Peyer's patch (tissue), 4 donors: ENCODE results near the gene LLCFC1. TPM values are rescaled to one million over a fixed set of nuclear protein-coding genes. Genes with fewer than 3 reads are reported as not detected.

Experiments
- DNase-seq, 3 donors: peaks; one replicate each; pipeline ENCODE4 v3.0.0-alpha.2; 2017 to 2019
- H3K27ac ChIP-seq, 4 donors: fragments of 200-600 bp; sonication (generic); one replicate each; pipeline ENCODE4 v1.5.1; 2016 to 2019
- H3K27me3 ChIP-seq, 2 donors: fragments of 200-600 bp; sonication (generic); one replicate each; pipeline ENCODE4 v1.5.1; 2019
- H3K36me3 ChIP-seq, 3 donors: fragments of 200-600 bp; sonication (generic); one replicate each; pipeline ENCODE4 v1.5.1; 2016 to 2019
- H3K4me1 ChIP-seq, 4 donors: fragments of 200-600 bp; sonication (generic); one replicate each; pipeline ENCODE4 v1.5.1; 2016 to 2019
- H3K4me3 ChIP-seq, 4 donors: fragments of 200-600 bp; sonication (generic); 1 replicate in 3 of 4; 2 replicates in 1 of 4; pipeline ENCODE4 v1.5.1; 2016 to 2019; ENCODE audit warnings: mild to moderate bottlenecking in 1 of 4
- H3K9me3 ChIP-seq, 4 donors: fragments of 200-600 bp; sonication (generic); one replicate each; pipeline ENCODE4 v1.5.1; 2016 to 2019; ENCODE audit warnings: mild to moderate bottlenecking in 1 of 4
- CTCF ChIP-seq, 6 experiments: fragments of 450-650 bp in 4 of 6; fragments of 200-600 bp in 2 of 6; sonication (generic) in 1 of 6; IDR thresholded peaks; one replicate each; pipeline ENCODE4 v1.5.1; 2017 to 2019; ENCODE audit warnings: antibody characterized with exemption in 6 of 6, mild to moderate bottlenecking in 3 of 6, moderate library complexity in 1 of 6
- POLR2A ChIP-seq, 2 donors: fragments of 450-650 bp; IDR thresholded peaks; one replicate each; pipeline ENCODE4 v1.5.1; 2017; ENCODE audit warnings: antibody characterized with exemption in 2 of 2, mild to moderate bottlenecking in 2 of 2, moderate library complexity in 2 of 2
- total RNA-seq, 4 donors: library from RNA; depleted of rRNA; stranded (reverse); fragments of >200 nt; gene quantifications; one replicate each; pipeline ENCODE4 v1.1.0, GENCODE V29; 2016

LLCFC1 gene
- total RNA-seq, 4 donors from 2014 or later, result not detected

DNA sequence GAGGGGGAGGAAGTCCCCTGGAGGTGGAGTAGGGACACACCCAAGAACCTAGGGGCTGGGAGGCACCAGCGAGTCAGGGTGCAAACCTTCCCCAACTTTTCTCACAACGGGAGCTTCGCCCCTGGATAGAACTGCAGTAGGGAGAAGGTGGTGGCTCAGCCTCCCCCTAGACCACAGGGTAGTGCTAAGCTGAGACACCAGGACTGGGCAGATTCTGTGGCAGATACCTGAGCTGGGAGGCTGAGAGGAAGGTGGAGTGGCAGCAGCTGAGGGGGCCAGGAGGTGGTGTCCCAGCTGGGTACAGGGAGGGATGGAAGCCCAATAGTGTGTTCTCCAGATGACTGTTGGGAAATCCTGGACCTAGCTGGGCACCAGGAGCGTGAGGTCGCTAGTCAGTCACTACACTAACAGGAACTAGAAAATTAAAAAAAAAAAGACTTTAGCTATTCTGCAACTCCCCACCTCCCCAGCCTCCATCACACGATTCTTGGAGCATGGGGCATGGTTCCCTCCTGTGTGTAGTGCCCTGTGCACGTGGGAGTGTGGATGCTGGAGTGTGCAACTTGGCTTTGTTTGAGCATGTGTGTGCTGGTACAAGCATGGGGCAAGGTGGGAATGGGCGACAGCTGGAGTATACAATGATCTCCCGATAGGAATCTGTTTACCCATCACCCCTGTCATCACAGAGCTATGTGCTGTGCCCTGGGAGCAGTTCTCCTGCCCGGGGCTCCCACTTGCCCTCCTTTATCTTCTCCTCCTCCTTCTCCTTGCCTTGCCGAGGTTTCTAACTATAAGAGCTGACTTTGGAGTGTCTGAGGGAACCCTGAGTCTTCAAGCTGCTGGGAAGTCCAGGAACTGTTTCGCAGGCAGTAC, 44.9 kb upstream of the LLCFC1 start:
- H3K27ac ChIP-seq, result no peak overlapping the region
- DNase-seq, result no peak
- H3K9me3 ChIP-seq, result no peaks in the 10 kb centered on the region
- no peaks in the 10 kb centered on the region for H3K4me1 ChIP-seq
- no peaks in the 10 kb centered on the region for H3K27me3 ChIP-seq
- H3K4me3 ChIP-seq, result no peak overlapping the region
- TF ChIP-seq CTCF (IDR thresholded peaks at IDR 0.05), result no peak
- H3K36me3 ChIP-seq, result no peaks in the 10 kb centered on the region

DNA sequence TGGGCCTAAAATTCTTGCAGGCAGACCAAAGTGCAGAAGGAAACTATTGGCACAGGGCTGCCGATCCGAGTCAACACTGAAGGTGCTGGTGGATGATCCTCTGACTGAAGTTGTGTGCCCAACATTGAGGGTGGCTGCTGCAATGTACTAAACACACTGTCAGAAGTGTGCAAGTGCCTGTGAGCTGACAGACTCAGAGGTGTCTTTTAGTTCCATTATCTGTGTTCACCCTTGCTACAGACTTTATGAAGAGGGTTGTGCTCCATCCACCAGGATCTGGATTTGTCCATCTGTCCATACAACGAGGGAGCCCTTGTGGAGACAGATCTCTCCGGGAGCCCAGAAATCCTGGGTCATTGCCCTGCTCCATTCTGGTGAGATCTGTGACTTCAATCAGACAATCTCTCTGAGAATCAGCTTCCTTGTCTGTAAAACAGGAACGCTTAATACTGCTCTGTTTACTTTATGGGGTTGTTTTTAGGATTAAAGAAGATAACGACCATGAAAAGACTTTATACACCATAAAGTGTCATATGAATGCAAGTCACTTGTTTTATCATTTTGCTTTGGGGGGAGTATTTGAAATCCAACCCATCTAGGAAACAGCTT, 44.2 kb upstream of the LLCFC1 start:
- H3K27me3 ChIP-seq, result no peaks in the 10 kb centered on the region
- H3K27ac ChIP-seq, result no peak overlapping the region
- no peaks in the 10 kb centered on the region for H3K36me3 ChIP-seq
- H3K9me3 ChIP-seq, result no peaks in the 10 kb centered on the region
- no peaks in the 10 kb centered on the region for H3K4me1 ChIP-seq
- no peak for DNase-seq
- no peak overlapping the region for H3K4me3 ChIP-seq
- TF ChIP-seq CTCF (IDR thresholded peaks at IDR 0.05) (no peak), POLR2A (IDR thresholded peaks at IDR 0.05) (no peak)

DNA sequence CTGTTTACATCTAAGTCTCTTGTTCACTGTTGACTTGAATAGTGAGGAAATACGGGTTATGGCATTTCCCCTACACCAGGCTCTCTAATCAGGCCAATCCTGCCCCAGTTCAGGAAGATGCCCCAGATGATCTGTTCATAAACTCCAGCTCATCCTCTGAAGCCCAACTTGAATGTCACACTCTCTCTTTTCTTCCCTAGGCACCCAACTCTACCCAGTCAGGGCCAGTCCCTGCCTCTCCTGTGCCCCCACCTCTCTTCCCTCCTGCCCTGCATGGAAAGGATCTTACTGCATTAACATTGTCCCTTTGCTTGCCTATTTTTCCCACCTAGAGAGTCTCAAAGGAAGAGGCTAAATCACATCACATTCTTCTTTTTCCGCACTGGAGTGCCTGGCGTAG, 43.1 kb upstream of the LLCFC1 start:
- DNase-seq, result no peak
- no peak overlapping the region for H3K4me3 ChIP-seq
- TF ChIP-seq POLR2A (IDR thresholded peaks at IDR 0.05), result no peak
- no peak for TF ChIP-seq CTCF (IDR thresholded peaks at IDR 0.05)
- no peaks in the 10 kb centered on the region for H3K4me1 ChIP-seq
- no peaks in the 10 kb centered on the region for H3K27me3 ChIP-seq
- H3K27ac ChIP-seq, result no peak overlapping the region
- no peaks in the 10 kb centered on the region for H3K9me3 ChIP-seq
- no peaks in the 10 kb centered on the region for H3K36me3 ChIP-seq

DNA sequence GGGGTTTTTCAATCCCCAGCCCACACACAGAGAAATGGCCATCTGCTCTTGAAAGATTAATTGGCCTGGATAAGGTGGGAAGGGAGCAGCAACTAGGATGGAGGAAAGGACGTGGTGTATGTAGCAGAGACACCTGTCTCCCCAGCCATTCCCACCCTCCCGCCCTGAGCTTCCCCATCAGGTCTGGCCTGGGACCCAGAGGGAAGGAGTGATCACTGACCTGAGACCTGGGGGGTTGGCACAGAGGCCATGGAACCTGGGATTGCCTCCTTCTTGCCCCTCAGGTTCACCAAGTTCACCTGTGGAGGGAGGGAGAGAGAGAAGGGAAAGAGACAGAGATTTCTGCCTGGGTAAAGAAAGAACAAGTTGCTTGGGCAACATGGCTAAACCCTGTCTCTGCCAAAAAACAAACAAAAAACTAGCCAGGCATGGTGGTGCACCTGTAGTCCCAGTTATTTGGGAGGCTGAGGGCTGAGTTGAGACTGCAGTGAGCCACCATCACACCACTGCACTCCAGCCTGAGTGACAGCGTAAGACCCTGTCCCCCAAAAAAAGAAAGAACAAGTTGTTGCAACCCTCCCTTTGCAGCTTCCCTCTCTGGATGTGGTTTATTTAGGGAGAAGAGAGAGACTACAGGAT, 42.4 kb upstream of the LLCFC1 start:
- Histone ChIP-seq H3K4me1 (no peaks in the 10 kb centered on the region), H3K27me3 (no peaks in the 10 kb centered on the region), H3K36me3 (no peaks in the 10 kb centered on the region), H3K27ac (no peak overlapping the region), H3K9me3 (no peaks in the 10 kb centered on the region), H3K4me3 (no peak overlapping the region)
- no peak for TF ChIP-seq CTCF (IDR thresholded peaks at IDR 0.05)
- TF ChIP-seq POLR2A (IDR thresholded peaks at IDR 0.05), result no peak
- DNase-seq, result no peak

DNA sequence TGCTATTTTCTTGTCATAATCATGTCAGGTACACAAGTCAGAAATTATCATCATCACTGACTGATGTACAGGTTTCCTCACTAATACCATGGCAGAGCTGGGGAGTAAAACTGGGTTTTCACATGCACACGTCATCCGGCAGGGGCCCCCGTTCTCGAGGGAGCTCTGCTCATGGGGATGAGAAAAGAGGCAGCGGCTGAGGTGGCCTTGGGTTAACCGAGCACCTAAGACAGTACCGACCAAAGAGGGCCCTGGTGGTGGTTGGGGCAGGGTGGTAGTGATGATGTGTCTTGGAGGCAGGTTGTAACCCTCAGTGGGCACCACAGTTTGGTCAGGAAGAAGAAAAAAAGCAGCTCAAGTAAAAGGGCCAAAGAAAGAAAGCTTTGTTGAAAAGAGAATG, 41.6 kb upstream of the LLCFC1 start:
- no peaks in the 10 kb centered on the region for H3K27me3 ChIP-seq
- no peak for DNase-seq
- no peak overlapping the region for H3K27ac ChIP-seq
- H3K4me1 ChIP-seq, result no peaks in the 10 kb centered on the region
- no peaks in the 10 kb centered on the region for H3K36me3 ChIP-seq
- H3K4me3 ChIP-seq, result no peak overlapping the region
- TF ChIP-seq CTCF (IDR thresholded peaks at IDR 0.05) (no peak), POLR2A (IDR thresholded peaks at IDR 0.05) (no peak)
- H3K9me3 ChIP-seq, result no peaks in the 10 kb centered on the region
